Progenitor cell of endocrine pancreas (in vitro differentiated cells): ENCODE results near the gene NXF1. TPM values are rescaled to one million over a fixed set of nuclear protein-coding genes. Genes with fewer than 3 reads are reported as not detected.
"Not testable (repeated sequence)": the region's sequence is repeated elsewhere in the genome, so short reads cannot be mapped to it uniquely, and the experiment has no call there.

Experiments
- DNase-seq: peaks from one replicate; pipeline ENCODE4 v3.0.0; 2021; ENCODE audit warnings: low spot score; ENCODE audit not compliant: unreplicated experiment
- H3K27ac Mint-ChIP-seq: 2 replicates; pipeline ENCODE4 v1.8.0; 2021; ENCODE audit warnings: mild to moderate bottlenecking, moderate library complexity, mixed read lengths
- H3K27me3 Mint-ChIP-seq: 2 replicates; pipeline ENCODE4 v1.8.0; 2021; ENCODE audit warnings: mixed read lengths
- H3K36me3 Mint-ChIP-seq: 2 replicates; pipeline ENCODE4 v1.8.0; 2022; ENCODE audit warnings: mixed read lengths; ENCODE audit not compliant: insufficient read depth
- H3K4me1 Mint-ChIP-seq: 2 replicates; pipeline ENCODE4 v1.8.0; 2021; ENCODE audit warnings: low read depth, mixed read lengths
- H3K4me3 Mint-ChIP-seq: 2 replicates; pipeline ENCODE4 v1.8.0; 2021; ENCODE audit warnings: low read depth, mild to moderate bottlenecking, moderate library complexity, mixed read lengths
- H3K9me3 Mint-ChIP-seq: 2 replicates; pipeline ENCODE4 v1.8.0; 2021; ENCODE audit warnings: low read depth, mixed read lengths
- CTCF ChIP-seq: fragments of 200-600 bp; sonication (generic); IDR thresholded peaks from one replicate; pipeline ENCODE4 v1.5.0; 2021; ENCODE audit warnings: antibody characterized with exemption, mild to moderate bottlenecking; ENCODE audit not compliant: unreplicated experiment
- total RNA-seq: library from RNA; stranded (reverse); gene quantifications from 2 replicates; pipeline ENCODE4 v1.2.1, GENCODE V29; 2021

Gene NXF1
- total RNA-seq, 1 donor from 2014 or later = 130 TPM

DNA sequence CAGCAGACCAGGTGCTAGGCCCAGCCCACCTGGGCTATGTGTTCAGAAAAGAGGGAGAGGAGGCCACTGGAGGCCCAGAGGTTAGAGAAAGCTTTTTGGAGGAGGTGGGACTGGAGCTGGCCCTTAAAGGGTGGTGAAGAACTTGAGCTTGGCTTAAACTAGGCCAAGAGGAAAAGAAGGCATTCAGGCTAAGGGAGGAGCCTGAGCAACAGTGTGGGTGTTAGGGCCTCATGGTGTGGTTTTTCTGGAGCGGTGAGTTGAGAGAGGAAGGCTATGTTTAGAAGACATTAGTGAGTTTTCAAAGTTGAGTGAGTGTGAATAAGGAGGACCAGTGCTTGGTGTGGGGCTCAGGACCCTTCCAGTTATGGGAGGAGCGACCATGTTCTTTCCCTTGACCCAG lies 27.9 kb downstream of the NXF1 start:
- no peaks in the 10 kb centered on the region for H3K4me1 Mint-ChIP-seq
- H3K4me3 Mint-ChIP-seq = no peak overlapping the region
- H3K9me3 Mint-ChIP-seq = no peaks in the 10 kb centered on the region
- peaks cover 14% of the 10 kb centered on the region for H3K36me3 Mint-ChIP-seq
- no peak for DNase-seq
- no peak for TF ChIP-seq CTCF
- H3K27ac Mint-ChIP-seq = peak overlapping the region; percentile 4
- no peaks in the 10 kb centered on the region for H3K27me3 Mint-ChIP-seq

DNA sequence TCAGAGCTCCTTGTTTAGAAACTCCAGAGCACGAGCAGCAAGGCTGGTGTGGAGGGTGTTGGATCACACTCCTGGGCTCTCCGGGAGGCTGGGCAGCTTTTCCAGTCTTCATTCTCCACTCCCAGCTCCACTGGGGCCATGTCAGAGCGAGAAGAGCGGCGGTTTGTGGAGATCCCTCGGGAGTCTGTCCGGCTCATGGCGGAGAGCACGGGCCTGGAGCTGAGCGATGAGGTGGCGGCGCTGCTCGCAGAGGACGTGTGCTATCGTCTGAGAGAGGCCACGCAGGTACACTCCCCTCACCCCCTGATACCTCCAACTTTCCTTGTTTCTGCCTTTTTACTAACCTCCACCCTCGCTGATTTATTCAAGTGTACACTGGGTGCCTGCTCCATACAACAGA lies 29.6 kb downstream of the NXF1 start:
- no peak overlapping the region for H3K27ac Mint-ChIP-seq
- peaks cover 12% of the 10 kb centered on the region for H3K36me3 Mint-ChIP-seq
- no peaks in the 10 kb centered on the region for H3K9me3 Mint-ChIP-seq
- DNase-seq = no peak
- no peak for TF ChIP-seq CTCF
- H3K27me3 Mint-ChIP-seq = no peaks in the 10 kb centered on the region
- no peak overlapping the region for H3K4me3 Mint-ChIP-seq
- peaks cover 3% of the 10 kb centered on the region for H3K4me1 Mint-ChIP-seq

DNA sequence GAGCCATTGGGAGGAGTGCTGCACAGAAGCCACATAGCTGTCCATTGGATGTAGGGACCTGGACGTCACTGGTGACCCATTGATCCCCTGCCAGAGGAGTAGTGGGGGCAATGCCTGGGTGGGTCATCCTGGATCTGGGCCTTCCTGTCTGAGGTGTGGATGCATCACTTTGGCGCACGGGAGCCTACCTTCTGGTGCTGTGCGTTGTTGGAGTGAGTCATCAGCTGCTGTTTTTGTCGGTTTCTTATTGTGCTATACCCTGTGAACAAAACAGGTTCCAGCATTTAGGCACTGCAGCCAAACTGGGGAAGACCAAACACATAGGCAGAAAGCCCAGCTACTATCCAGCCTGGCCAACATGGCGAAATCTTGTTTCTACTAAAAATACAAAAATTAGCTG lies 30.8 kb downstream of the NXF1 start:
- no peaks in the 10 kb centered on the region for H3K9me3 Mint-ChIP-seq
- H3K27ac Mint-ChIP-seq = no peak overlapping the region
- H3K36me3 Mint-ChIP-seq = peaks cover 13% of the 10 kb centered on the region
- DNase-seq = no peak
- H3K4me1 Mint-ChIP-seq = peaks cover 8% of the 10 kb centered on the region
- TF ChIP-seq CTCF = no peak
- H3K27me3 Mint-ChIP-seq = no peaks in the 10 kb centered on the region
- no peak overlapping the region for H3K4me3 Mint-ChIP-seq

DNA sequence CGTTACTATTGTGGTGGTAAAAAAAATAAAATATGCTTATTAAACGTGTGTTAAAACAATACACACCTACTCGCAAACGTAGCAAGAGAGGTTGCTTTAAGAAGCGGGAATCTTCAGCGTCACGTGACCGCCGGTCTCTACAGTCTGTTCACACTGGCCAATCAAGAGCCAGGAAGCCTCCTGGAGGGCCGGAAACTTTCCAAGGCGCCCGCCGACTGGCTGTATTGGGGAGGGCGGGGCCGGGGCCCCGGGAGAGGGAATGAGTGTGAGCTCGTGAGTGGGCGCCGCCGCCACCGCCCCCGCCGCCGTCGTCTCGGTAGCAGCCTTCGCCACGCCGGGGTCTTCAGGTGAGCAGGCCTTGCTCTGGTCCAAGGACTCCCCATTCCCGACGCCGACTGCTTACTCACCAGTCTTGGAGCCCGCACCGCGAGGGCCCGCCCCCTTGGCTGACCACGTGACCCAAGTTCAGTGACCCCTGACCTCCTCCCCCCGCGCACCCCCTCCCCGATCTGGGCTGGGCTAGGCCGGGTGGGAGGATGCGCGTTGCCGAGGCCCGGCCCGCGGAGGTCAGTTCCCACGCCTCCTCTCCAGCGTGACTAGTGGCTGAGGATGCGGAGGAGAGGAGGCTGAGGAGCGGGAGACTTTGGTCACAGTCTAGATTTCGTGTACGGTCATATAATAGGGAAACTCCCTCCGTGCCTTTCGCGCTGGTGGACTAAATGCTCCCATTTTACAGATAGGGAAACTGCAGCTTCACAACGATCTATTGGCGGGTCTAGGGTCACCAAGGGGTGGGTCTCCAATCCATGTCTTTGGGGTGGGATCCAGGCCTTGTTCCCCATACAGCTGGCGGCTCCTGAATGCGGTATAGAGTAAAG lies 33.9 kb downstream of the NXF1 start, which contains the start of gene TAF6L:
Gene TAF6L (plus strand): TSS at position 253 of the 878 bp plus-strand sequence. CDS start 4,388 bp downstream, outside the sequence.
- no peak for TF ChIP-seq CTCF
- no peaks in the 10 kb centered on the region for H3K27me3 Mint-ChIP-seq
- no peaks in the 10 kb centered on the region for H3K9me3 Mint-ChIP-seq
- H3K27ac Mint-ChIP-seq = peak within 1 kb of the TSS; percentile 97
- H3K4me3 Mint-ChIP-seq = peak within 1 kb of the TSS; percentile 86
- peak; percentile 88 for DNase-seq
- peaks cover 8% of the 10 kb centered on the region for H3K36me3 Mint-ChIP-seq
- H3K4me1 Mint-ChIP-seq = peaks cover 8% of the 10 kb centered on the region

DNA sequence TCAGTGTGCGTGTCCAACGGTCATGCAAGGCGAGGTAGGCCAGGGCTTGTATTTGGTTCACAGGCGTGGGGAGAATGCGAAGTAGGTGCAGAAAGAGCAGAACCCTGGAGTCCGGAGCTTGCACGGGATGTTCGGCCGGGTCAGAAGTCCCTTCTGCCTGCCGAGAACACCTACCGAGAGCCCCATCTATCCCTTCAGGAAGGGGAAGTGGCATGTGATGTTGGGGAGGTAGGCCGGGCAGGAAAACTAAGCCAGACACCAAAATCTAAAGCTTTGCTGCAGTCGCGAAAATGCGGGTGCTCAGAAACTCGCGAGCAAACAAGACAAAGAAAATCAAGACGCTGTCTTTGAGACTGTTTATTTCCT lies 34.5 kb downstream of the NXF1 start:
- Mint-ChIP-seq H3K4me3 (peak overlapping the region; percentile 86), H3K9me3 (no peaks in the 10 kb centered on the region), H3K27ac (peak overlapping the region; percentile 97), H3K4me1 (peaks cover 8% of the 10 kb centered on the region), H3K36me3 (peaks cover 10% of the 10 kb centered on the region), H3K27me3 (no peaks in the 10 kb centered on the region)
- DNase-seq = no peak
- TF ChIP-seq CTCF = no peak

DNA sequence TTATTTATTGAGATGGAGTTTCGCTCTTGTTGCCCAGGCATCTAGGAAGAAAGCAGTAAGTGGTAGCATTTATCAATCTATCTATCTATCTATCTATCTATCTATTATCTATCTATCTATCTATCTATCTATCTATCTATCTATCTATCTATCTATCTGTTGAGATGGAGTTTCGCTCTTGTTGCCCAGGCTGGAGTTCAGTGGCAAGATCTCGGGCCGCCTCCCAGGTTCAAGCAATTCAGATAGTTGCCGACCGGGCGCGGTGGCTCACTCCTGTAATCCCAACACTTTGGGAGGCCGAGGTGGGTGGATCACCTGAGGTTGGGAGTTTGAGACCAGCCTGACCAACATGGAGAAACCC lies 44.4 kb downstream of the NXF1 start:
- not testable (repeated sequence) for H3K9me3 Mint-ChIP-seq, H3K36me3 Mint-ChIP-seq, DNase-seq, H3K27me3 Mint-ChIP-seq
- Mint-ChIP-seq H3K4me1 (peaks cover 12% of the 10 kb centered on the region), H3K4me3 (peak overlapping the region; percentile 96), H3K27ac (peak overlapping the region; percentile 41)
